HEK293T (cell line): ENCODE data around the gene TRIM72.

ENCODE experiments used
- CTCF ChIA-PET: fragments of 350-600 bp; formaldehyde crosslinking; extraction: SDS; loops from one replicate; lab custom pipeline; 2021; ENCODE audit warnings: antibody characterized with exemption, inconsistent platforms; lab: Yijun Ruan, JAX
- POLR2A ChIA-PET: fragments of 350-600 bp; formaldehyde crosslinking; extraction: SDS; loops from one replicate; lab custom pipeline; 2020; ENCODE audit warnings: antibody characterized with exemption, inconsistent platforms; lab: Yijun Ruan, JAX
- DNase-seq: peaks from one replicate; pipeline ENCODE4 v3.0.0; 2012; ENCODE audit warnings: mixed read lengths; ENCODE audit errors: extremely low spot score
- ARNT ChIP-seq: fragments of 450-650 bp; IDR thresholded peaks from 2 replicates; pipeline ENCODE4 v1.6.1; 2017; ENCODE audit warnings: mild to moderate bottlenecking
- BHLHE40 ChIP-seq: fragments of 450-650 bp; IDR thresholded peaks from 2 replicates; pipeline ENCODE4 v1.6.1; 2016; ENCODE audit warnings: mild to moderate bottlenecking, moderate library complexity, borderline replicate concordance
- CTBP1 ChIP-seq: fragments of 450-650 bp; IDR thresholded peaks from 2 replicates; pipeline ENCODE4 v1.6.1; 2016; ENCODE audit warnings: borderline replicate concordance
- ELF4 ChIP-seq: fragments of 450-650 bp; IDR thresholded peaks from 2 replicates; pipeline ENCODE4 v1.6.1; 2017; ENCODE audit warnings: antibody characterized with exemption
- FOXA1 ChIP-seq: fragments of 450-650 bp; IDR thresholded peaks from 2 replicates; pipeline ENCODE4 v1.6.1; 2016; ENCODE audit warnings: mild to moderate bottlenecking
- FOXK2 ChIP-seq: fragments of 450-650 bp; IDR thresholded peaks from 2 replicates; pipeline ENCODE4 v1.6.1; 2016; ENCODE audit warnings: mild to moderate bottlenecking
- FOXM1 ChIP-seq: fragments of 450-650 bp; IDR thresholded peaks from 2 replicates; pipeline ENCODE4 v1.6.1; 2017; ENCODE audit warnings: mild to moderate bottlenecking, borderline replicate concordance
- HDGF ChIP-seq: fragments of 450-650 bp; IDR thresholded peaks from 2 replicates; pipeline ENCODE4 v1.6.1; 2017; ENCODE audit warnings: antibody characterized with exemption, borderline replicate concordance
- L3MBTL2 ChIP-seq: fragments of 450-650 bp; conservative IDR thresholded peaks from 2 replicates; pipeline ENCODE4 v1.6.1; 2016; ENCODE audit warnings: mild to moderate bottlenecking
- LEF1 ChIP-seq: fragments of 450-650 bp; IDR thresholded peaks from 2 replicates; pipeline ENCODE4 v1.6.1; 2017; ENCODE audit warnings: mild to moderate bottlenecking, borderline replicate concordance
- NFRKB ChIP-seq: fragments of 450-650 bp; IDR thresholded peaks from 2 replicates; pipeline ENCODE4 v1.6.1; 2016; ENCODE audit warnings: mild to moderate bottlenecking, moderate library complexity
- SP1 ChIP-seq: fragments of 450-650 bp; IDR thresholded peaks from 2 replicates; pipeline ENCODE4 v1.6.1; 2017
- SUZ12 ChIP-seq: fragments of 450-650 bp; IDR thresholded peaks from 2 replicates; pipeline ENCODE4 v1.6.1; 2016; ENCODE audit warnings: mild to moderate bottlenecking
- TARDBP ChIP-seq: fragments of 450-650 bp; IDR thresholded peaks from 2 replicates; pipeline ENCODE4 v1.6.1; 2016
- ZNF384 ChIP-seq: fragments of 450-650 bp; IDR thresholded peaks from 2 replicates; pipeline ENCODE4 v1.6.1; 2016
- TF ChIP-seq, protein P1 (sequence below): fragments of 450-650 bp; IDR thresholded peaks from 2 replicates; pipeline ENCODE4 v1.6.1; 2016

The TRIM72 gene

DNA sequence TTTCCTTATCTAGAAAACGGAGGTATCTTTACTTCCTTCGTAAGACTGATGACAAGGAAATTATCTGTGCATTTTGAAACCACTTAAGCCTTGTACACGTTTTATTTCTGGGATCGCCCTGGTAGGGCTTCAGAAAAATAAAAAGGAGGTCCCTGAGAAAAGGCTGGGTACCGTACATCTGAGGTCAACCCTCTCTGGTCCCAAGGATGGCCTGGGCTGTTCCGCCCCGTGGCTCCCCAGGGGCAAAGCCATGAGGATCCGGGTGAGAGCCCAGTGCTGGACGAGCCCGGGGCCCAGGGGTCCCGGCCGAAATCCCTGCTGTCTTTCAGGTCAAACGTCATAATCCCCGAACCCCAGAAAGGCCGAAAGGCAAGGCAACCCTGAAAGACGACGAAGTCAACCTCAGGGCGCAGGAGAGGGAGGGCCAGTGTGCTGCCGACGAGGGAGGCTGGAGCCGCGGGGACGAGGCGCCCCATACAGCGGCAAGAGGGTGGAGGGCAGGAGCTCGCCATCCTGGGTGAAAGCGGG, 34.6 kb upstream of the TRIM72 start:
- CTCF ChIA-PET, result interaction anchor here (1.3 kb wide), 2 partner anchors 37 to 195 kb away, joined by 4 to 6 read pairs; no protein-coding TSS in a partner anchor
- TF ChIP-seq FOXK2, result no peak
- no peak for TF ChIP-seq ZNF384
- TF ChIP-seq, protein P1, sequence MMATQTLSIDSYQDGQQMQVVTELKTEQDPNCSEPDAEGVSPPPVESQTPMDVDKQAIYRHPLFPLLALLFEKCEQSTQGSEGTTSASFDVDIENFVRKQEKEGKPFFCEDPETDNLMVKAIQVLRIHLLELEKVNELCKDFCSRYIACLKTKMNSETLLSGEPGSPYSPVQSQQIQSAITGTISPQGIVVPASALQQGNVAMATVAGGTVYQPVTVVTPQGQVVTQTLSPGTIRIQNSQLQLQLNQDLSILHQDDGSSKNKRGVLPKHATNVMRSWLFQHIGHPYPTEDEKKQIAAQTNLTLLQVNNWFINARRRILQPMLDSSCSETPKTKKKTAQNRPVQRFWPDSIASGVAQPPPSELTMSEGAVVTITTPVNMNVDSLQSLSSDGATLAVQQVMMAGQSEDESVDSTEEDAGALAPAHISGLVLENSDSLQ, result no peak
- DNase-seq, result no peak

DNA sequence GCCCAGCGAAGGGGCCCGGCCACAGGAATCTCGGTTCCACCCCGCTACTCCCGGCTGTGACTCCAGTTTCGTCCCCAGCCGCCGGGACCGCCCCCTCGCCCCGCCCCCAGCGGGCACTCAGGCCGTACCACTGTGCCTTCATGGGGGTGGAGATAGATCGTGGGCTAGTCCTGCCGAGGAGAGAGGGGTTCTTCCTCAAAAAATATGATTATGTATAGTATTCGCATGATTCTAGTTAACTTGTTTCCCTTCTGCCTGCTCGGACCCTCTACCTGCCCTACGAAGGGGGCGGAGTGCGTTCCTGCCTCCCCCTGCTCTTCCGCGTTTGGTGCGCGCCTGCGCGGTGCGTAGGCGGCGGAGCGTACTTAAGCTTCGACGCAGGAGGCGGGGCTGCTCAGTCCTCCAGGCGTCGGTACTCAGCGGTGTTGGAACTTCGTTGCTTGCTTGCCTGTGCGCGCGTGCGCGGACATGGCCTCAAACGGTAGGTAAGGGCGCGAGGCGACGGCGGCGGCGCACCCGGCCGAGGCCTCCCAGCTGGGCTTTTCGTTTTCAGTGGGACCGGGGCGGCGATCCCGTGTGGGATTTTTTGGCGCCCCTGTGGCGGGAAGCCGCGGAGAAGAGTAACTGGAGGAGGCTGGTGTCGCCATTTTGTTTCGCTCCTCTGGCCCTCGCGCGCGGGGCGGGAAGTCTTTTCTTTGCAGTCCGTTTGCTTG, 34.0 kb upstream of the TRIM72 start, which contains the start of gene FUS:
Gene FUS, plus strand, starts transcription at position 393 of the 713 bp plus-strand sequence. Its CDS starts 76 bp downstream, at position 469.
- POLR2A ChIA-PET, result interaction anchor here (0.6 to 2.6 kb wide), 44 partner anchors 9 to 533 kb away, joined by 3 to 44 read pairs (median 4); partner anchors contain the start of genes KAT8, PRSS36, PRSS8 and PYCARD
- peak; percentile 98 for TF ChIP-seq ELF4
- TF ChIP-seq FOXM1, result peak; percentile 81
- no peak for TF ChIP-seq FOXA1
- no peak for TF ChIP-seq FOXK2
- TF ChIP-seq BHLHE40, result peak; percentile 97
- peak; percentile 47; the same call in 1 of the 2 replicates for TF ChIP-seq ARNT
- TF ChIP-seq ZNF384, result no peak
- no peak for TF ChIP-seq LEF1
- no peak for TF ChIP-seq SUZ12
- no peak; the same call in 1 of the 2 replicates for TF ChIP-seq NFRKB
- no peak for TF ChIP-seq TARDBP
- no peak for TF ChIP-seq CTBP1
- TF ChIP-seq, protein P1, result no peak
- peak; percentile 79 for TF ChIP-seq SP1
- TF ChIP-seq HDGF, result no peak
- TF ChIP-seq L3MBTL2, result no peak
- DNase-seq, result peak; percentile 94
- CTCF ChIA-PET, result interaction anchor here (1.3 kb wide), 2 partner anchors 38 to 196 kb away, joined by 4 to 6 read pairs; no protein-coding TSS in a partner anchor

More for the DNA sequence above, 34.6 kb upstream of the TRIM72 start:
- POLR2A ChIA-PET, result interaction anchor here (0.6 to 2.6 kb wide), 35 partner anchors 8 to 534 kb away, joined by 3 to 44 read pairs (median 4); partner anchors contain the start of genes KAT8, PRSS36, PRSS8 and PYCARD

DNA sequence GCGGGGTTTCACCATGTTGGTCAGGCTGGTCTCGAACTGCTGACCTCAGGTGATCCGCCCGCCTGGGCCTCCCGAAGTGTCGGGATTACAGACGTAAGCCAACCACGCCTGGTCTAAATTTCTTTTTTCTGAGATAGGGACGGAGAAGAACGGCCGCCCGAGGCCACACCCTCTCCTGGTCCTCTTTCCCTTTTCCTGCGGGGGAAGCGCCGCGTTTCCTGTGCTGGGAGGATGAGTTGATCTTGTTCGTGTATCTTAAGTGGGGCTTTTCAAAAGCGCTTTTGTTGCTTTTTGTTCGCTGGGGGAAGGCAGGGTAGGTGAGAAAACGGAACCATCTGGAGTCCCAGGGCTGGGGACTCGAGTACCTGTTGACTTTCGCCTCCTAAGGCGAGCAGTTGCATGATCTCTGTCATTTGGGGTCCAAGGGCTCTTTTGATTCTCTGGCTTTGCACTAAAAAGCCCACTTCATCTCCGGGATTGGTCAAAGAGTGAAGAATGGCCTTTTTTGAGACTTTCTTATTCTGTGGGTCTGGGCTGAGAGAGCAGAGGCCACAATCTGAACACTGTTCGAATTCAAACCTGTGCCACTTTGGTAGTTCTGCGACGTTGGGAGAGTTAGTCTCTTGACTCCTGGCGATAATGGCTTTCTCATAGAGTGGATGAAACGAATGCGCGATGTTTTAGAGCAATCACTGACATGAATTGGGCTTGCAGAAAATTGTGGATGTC, 32.7 kb upstream of the TRIM72 start:
- TF ChIP-seq FOXA1 (no peak), SP1 (no peak), SUZ12 (no peak), HDGF (no peak), CTBP1 (no peak), NFRKB (no peak), FOXM1 (no peak), TARDBP (no peak), LEF1 (no peak), FOXK2 (no peak), ELF4 (no peak), ARNT (no peak)
- TF ChIP-seq, protein P1, result no peak
- POLR2A ChIA-PET, result interaction anchor here (0.6 to 2.6 kb wide), 26 partner anchors 9 to 279 kb away, joined by 3 to 44 read pairs (median 5); partner anchors contain the start of genes KAT8, PYCARD, PYDC1 and STX4
- DNase-seq, result no peak
- CTCF ChIA-PET, result no interaction called here

DNA sequence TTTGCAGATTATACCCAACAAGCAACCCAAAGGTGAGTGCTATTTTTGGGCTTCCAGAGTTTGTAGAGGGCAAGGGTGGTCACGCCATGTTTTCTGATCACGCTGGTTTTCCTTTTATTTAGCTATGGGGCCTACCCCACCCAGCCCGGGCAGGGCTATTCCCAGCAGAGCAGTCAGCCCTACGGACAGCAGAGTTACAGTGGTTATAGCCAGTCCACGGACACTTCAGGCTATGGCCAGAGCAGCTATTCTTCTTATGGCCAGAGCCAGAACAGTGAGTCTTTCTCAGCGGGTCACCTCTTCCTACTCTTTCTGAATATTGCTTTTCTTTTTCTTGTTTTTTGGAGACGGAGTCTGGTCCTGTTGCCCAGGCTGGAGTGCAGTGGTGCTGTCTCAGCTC, 31.5 kb upstream of the TRIM72 start:
- no peak for DNase-seq
- TF ChIP-seq ELF4 (no peak), ARNT (no peak), FOXK2 (no peak), L3MBTL2 (no peak), BHLHE40 (no peak), FOXM1 (no peak), SUZ12 (no peak), LEF1 (no peak), NFRKB (no peak), TARDBP (no peak), FOXA1 (no peak), HDGF (no peak), CTBP1 (no peak), ZNF384 (no peak), SP1 (no peak)
- TF ChIP-seq, protein P1, result no peak
- POLR2A ChIA-PET, result interaction anchor here (0.9 kb wide), 2 partner anchors 14 to 261 kb away, joined by 3 read pairs; no protein-coding TSS in a partner anchor
- CTCF ChIA-PET, result no interaction called here
